Effector memory CD8-positive, alpha-beta T cell (primary cell): ENCODE results near the gene AP3M1.
A peak's percentile ranks its signal among the peaks of the same experiment; 100 is the strongest.
"Not testable (repeated sequence)": the region's sequence is repeated elsewhere in the genome, so short reads cannot be mapped to it uniquely, and the experiment has no call there.

Source experiments
- ATAC-seq: fragments of 150-1000 bp; cut with Tn5 transposase; replicated peaks from 2 replicates; pipeline ENCODE4 v1.10.0; 2021; ENCODE audit warnings: mild to moderate bottlenecking, moderate library complexity
- DNase-seq, 3 experiments: peaks; one replicate each; pipeline ENCODE4 v3.0.0; 2021
- H3K27ac Mint-ChIP-seq, 2 donors: one replicate each; pipeline ENCODE4 v1.8.0; 2022; ENCODE audit warnings: mild to moderate bottlenecking in 2 of 2, mixed read lengths in 2 of 2, moderate library complexity in 2 of 2
- H3K27me3 Mint-ChIP-seq, 2 donors: one replicate each; pipeline ENCODE4 v1.8.0; 2022; ENCODE audit warnings: mixed read lengths in 2 of 2
- H3K36me3 Mint-ChIP-seq: one replicate; pipeline ENCODE4 v1.8.0; 2022; ENCODE audit warnings: mild to moderate bottlenecking, moderate library complexity, mixed read lengths; ENCODE audit not compliant: insufficient read depth
- H3K4me1 Mint-ChIP-seq, 2 donors: one replicate each; pipeline ENCODE4 v1.8.0; 2022; ENCODE audit warnings: low read depth in 2 of 2, mixed read lengths in 2 of 2
- H3K4me3 Mint-ChIP-seq, 2 donors: one replicate each; pipeline ENCODE4 v1.8.0; 2022; ENCODE audit warnings: mild to moderate bottlenecking in 2 of 2, mixed read lengths in 2 of 2, moderate library complexity in 2 of 2
- H3K9me3 Mint-ChIP-seq, 2 donors: one replicate each; pipeline ENCODE4 v1.8.0; 2022; ENCODE audit warnings: mixed read lengths in 2 of 2

Gene AP3M1

DNA sequence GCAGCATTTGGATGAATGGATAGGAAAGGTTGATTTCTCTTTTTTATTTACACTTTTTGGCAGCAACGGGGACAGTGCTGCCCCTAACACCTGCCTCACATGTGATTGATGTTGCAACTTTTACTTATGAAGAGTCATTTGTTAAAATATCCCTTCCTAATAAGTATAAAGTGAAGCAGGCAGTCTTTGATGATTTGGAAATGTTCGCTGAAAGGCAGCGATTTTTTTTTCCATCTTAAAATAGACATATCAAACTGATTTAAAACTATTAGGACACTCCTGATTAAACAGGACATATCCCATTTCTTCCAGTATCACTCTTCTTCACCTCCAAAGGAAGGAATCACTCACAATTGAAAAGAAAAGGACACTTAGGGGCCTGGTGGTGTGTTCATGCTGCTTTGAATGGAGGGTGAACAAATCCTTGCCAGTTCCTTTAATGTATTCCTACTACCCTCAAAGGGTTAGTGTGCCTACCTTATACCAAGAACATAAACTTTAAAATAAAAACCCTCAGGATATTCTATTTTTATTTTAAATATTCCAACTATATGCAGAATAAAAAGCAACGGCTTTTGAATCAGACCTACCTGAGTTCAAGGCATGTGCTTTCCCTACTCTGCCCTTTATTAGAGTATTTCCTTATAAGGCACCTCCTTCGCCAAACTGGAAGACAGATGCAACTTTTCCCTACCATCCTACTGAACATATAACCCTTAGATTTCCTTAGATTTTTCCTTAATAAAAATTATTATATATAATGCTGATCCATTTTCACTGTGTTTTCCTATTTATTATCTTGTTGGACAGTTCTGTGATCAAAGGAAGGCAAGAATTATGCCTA lies 1.5 kb upstream of the AP3M1 start:
- Mint-ChIP-seq H3K36me3 (peaks cover 2% of the 10 kb centered on the region), H3K4me3 (no peak overlapping the region), H3K27ac (no peak overlapping the region)

DNA sequence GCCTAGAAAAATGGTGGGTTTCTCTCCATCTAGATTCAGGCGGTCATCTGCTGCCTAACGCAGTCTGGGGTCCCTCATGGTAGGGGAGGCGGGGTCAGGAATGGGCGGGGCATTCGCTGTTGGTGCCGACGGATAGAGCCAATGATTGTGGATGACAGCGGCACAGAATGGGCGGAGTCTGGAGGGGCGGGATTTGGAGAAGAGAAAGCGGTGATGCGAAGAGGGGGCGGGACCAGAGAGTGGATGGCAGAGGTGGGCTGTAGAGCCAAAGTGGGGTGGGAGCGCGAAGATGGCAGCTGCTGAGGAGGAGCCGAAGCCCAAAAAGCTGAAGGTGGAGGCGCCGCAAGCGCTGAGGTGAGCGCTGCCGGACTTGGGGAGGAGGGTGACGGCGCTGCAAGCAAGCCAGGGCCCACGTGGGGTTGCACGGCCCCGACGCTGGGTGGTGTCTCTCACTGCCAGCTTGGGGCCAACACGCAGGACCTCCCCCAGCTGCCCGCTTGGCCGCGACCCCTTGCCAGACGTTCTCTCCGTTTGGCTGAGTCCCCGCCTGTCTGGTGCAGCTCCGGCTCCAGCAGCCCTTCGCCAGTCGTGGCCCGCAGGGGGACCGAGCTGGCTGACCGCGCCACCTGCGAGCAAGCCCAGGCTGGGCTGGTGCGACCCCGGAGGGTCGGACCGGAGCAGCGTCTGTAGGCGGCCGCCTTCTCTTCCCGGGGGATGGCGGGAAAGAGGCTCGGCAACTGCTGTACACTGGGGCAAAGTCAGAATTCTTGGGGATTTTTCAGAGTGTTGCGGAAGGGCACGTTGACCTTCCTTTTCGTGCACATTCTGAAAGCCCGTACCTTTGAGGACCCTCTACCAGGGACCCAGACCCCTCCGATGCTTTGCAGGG lies 606 bp upstream of the AP3M1 start, which contains the start of gene ADK:
TSS of gene ADK (plus strand) at position 232 of the 889 bp plus-strand sequence. CDS start at position 290, 58 bp downstream.
- Mint-ChIP-seq H3K36me3 (peaks cover 6% of the 10 kb centered on the region), H3K27ac (no peak within 1 kb of the TSS), H3K4me1 (peaks cover 7 to 32% of the 10 kb centered on the region in 2 donors), H3K9me3 (no peaks in the 10 kb centered on the region), H3K27me3 (no peaks in the 10 kb centered on the region), H3K4me3 (no peak within 1 kb of the TSS)
- DNase-seq (peak; percentile 100), ATAC-seq (peak; percentile 87)

More for the DNA sequence above, 1.5 kb upstream of the AP3M1 start:
- Mint-ChIP-seq H3K27me3 (no peaks in the 10 kb centered on the region), H3K9me3 (no peaks in the 10 kb centered on the region), H3K4me1 (peaks cover 8 to 34% of the 10 kb centered on the region in 2 donors)
- DNase-seq (no peak), ATAC-seq (no peak)

DNA sequence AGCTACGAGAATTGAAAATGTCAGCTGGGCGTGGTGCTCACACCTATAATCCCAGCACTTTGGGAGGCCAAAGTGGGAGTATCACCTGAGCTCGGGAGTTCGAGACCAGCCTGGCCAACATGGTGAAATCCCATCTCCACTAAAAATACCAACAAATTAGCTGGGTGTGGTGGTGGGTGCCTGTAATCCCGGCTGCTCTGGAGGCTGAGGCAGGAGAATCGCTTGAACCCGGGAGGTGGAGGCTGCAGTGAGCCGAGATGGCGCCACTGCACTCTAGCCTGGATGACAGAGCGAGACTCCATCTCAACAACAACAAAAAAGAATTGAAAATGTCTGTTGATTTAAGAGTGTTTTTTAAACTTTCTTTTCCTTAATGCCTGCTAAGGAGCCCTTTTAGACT lies 3.6 kb downstream of the AP3M1 start:
- DNase-seq, H3K9me3 Mint-ChIP-seq, H3K27ac Mint-ChIP-seq, H3K4me3 Mint-ChIP-seq, H3K27me3 Mint-ChIP-seq, ATAC-seq: not testable (repeated sequence)
- peaks cover 10% of the 10 kb centered on the region for H3K36me3 Mint-ChIP-seq
- H3K4me1 Mint-ChIP-seq, result peaks cover 8 to 30% of the 10 kb centered on the region in 2 donors

DNA sequence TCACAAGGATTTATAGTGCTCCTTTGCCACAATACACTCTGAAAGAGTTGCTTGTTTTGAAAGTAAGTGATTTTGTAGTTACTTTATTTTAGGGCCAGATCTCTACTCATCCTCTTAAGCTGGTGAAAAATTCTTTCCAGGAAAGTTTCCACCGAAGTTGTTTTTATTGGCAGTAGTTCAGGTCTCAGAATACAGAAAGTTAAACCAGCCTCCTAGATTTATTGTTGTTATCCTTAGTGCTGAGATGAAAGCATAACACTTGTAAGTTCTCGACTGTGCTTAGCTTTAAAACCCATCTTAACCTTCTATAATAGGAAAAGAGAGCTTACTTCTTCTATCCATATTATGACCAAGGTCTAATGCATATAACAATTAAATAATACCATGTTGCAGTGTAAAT lies 5.5 kb downstream of the AP3M1 start:
- Mint-ChIP-seq H3K27ac (no peak overlapping the region), H3K4me3 (no peak overlapping the region), H3K27me3 (no peaks in the 10 kb centered on the region), H3K4me1 (peaks cover 8 to 30% of the 10 kb centered on the region in 2 donors), H3K36me3 (peaks cover 13% of the 10 kb centered on the region), H3K9me3 (no peaks in the 10 kb centered on the region)
- DNase-seq (no peak), ATAC-seq (no peak)

DNA sequence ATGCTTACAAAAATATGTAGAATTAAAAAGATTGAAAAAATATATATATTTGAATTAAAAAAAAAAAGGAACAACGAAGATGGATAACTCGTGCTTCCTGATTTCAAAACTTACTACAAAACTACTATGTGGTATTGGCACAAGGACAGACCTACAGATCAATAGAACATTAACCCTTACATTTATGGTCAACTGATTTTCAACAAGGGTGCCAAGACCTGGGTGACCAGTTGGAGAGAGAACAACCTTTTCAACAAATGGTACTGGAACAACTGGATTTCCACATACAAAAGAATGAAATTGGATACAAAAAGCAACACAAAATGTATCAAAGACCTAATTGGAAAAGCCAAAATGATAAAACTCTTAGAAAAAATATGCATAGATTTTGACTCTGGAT lies 10.1 kb downstream of the AP3M1 start:
- ATAC-seq (no peak), DNase-seq (no peak)
- Mint-ChIP-seq H3K4me1 (peaks cover 0 to 6% of the 10 kb centered on the region in 2 donors), H3K4me3 (no peak overlapping the region), H3K36me3 (peaks cover 39% of the 10 kb centered on the region), H3K27me3 (no peaks in the 10 kb centered on the region), H3K9me3 (no peaks in the 10 kb centered on the region), H3K27ac (no peak overlapping the region)

DNA sequence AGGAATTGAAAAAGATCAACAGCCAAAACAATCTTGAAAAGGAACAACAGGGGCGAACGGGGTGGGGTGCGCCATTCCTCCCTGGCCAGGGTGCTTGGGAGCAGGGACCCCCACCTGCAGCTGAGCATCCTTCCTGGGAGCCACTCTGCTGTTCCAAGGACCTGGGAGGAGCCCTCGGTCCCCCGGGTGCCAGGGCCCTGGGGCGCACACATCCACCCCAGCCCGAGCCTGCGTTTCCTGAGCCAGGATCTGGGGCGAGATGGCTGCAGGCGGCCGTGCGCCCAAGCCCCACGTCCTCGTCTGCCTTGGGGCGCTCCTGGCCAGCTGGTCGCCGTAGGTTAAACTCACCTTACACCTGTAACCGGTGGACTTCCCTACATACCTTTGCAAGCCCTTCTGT lies 10.6 kb downstream of the AP3M1 start:
- peaks cover 0 to 8% of the 10 kb centered on the region in 2 donors for H3K4me1 Mint-ChIP-seq
- peaks cover 45% of the 10 kb centered on the region for H3K36me3 Mint-ChIP-seq
- no peak overlapping the region for H3K27ac Mint-ChIP-seq
- H3K4me3 Mint-ChIP-seq, result no peak overlapping the region
- ATAC-seq (no peak), DNase-seq (no peak)
- H3K9me3 Mint-ChIP-seq, result no peaks in the 10 kb centered on the region
- H3K27me3 Mint-ChIP-seq, result no peaks in the 10 kb centered on the region

DNA sequence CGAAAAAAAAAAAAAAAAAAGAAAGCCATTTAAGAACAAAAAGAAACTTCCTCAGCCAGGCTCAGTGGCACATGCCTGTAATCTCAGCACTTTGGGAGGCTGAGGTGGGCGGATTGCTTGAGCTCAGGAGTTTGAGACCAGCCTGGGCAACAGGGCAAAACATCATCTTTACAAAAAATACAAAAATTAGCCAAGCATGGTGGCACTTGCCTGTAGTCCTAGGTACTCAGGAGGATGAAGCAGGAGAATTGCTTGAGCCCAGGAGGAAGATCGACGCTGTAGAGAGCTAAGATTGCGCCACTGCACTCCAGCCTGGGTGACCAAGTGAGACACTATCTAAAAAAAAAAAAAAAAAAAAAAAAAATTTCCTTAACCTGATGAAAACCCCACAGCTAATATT lies 12.0 kb downstream of the AP3M1 start:
- H3K27me3 Mint-ChIP-seq, DNase-seq, H3K27ac Mint-ChIP-seq, H3K9me3 Mint-ChIP-seq, H3K4me3 Mint-ChIP-seq, H3K4me1 Mint-ChIP-seq, ATAC-seq: not testable (repeated sequence)
- H3K36me3 Mint-ChIP-seq, result peaks cover 51% of the 10 kb centered on the region

DNA sequence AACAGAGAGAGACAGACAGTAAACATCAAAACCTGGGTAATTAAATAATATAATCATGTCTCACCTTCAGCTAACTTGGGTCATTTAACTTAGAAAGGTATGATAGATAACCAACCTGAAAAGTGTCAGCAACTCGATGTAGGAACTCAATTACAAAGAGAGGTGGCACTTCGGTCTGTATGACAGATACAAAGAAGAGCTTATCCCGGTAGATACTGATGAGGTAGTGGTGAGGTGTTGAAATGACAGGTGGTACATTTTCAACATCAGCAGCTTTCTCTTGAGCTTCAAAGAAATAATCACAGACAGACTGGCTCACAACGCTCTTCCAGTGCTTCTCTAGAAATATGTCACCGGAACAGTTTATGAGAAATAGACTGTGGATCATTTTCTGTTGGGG lies 12.6 kb downstream of the AP3M1 start:
- Mint-ChIP-seq H3K9me3 (no peaks in the 10 kb centered on the region), H3K27ac (no peak overlapping the region), H3K4me3 (no peak overlapping the region), H3K36me3 (peaks cover 57% of the 10 kb centered on the region), H3K4me1 (peaks cover 0 to 8% of the 10 kb centered on the region in 2 donors), H3K27me3 (no peaks in the 10 kb centered on the region)
- no peak for DNase-seq
- no peak for ATAC-seq

DNA sequence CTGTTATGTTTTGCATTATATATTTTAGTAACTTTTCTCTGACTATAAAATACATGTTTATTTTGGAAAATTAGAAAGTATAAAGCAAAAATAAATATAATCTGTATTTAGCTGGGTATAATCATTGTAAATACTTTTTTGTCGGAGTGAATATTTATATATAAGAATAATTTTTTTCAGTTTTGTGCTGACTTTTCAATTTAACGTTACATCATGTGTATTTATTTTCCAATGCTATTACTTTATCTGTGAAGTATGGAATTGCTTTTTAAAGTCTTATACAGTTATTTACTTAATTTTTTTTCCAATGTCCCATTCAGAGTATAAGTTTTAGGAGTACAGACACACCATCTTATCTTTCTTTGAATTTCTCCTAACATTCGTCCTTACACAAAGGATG lies 15.2 kb downstream of the AP3M1 start:
- Mint-ChIP-seq H3K27ac (peak overlapping the region in 1 of 2 donors; percentile 62), H3K9me3 (no peaks in the 10 kb centered on the region), H3K4me3 (no peak overlapping the region), H3K36me3 (peaks cover 80% of the 10 kb centered on the region), H3K27me3 (no peaks in the 10 kb centered on the region), H3K4me1 (peaks cover 0 to 3% of the 10 kb centered on the region in 2 donors)
- no peak for ATAC-seq
- no peak for DNase-seq

DNA sequence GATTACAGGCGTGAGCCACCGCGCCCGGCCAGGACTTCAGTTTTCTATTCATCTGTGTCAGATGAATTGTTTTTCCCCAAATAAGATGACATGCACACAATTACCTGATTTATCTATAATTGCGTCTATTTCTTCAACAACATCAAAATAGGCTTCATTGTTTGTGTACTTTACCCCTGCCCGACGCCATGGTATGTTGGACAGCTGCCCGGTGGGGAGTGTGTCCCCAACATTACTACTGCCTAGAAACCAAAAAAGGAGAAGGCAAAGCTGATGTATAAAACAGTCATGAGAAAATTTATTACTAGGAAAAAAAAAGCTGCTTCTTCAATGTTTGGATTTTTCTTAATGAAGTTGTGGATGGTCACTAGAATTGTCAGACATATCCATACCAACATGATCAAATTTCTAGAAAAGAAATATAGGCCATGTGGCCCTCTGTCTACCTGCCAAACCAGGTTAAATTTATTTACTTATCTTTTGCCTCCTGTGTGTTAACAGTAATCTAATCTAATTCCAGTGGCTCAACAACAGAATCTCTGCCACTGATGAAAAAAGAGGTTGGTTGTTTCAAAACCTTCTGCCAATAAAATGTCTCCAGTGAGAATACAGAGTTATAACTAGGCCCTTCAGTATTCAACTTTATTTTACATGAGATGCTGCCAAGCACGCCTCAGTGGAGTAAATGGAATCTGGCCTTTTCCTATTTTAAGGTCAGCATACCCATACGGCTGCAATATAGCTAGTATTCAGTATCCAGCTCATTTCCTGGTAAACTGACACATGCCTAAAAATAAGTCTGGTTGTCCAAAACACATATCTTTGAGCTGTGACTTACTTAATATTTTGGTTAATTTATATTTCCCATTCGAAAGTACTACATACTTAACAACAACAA lies 16.5 kb downstream of the AP3M1 start:
- ATAC-seq (no peak), DNase-seq (no peak)
- Mint-ChIP-seq H3K4me1 (peaks cover 0 to 3% of the 10 kb centered on the region in 2 donors), H3K36me3 (peaks cover 86% of the 10 kb centered on the region), H3K27me3 (no peaks in the 10 kb centered on the region), H3K27ac (peak overlapping the region in 1 of 2 donors; percentile 12), H3K4me3 (no peak overlapping the region), H3K9me3 (no peaks in the 10 kb centered on the region)

DNA sequence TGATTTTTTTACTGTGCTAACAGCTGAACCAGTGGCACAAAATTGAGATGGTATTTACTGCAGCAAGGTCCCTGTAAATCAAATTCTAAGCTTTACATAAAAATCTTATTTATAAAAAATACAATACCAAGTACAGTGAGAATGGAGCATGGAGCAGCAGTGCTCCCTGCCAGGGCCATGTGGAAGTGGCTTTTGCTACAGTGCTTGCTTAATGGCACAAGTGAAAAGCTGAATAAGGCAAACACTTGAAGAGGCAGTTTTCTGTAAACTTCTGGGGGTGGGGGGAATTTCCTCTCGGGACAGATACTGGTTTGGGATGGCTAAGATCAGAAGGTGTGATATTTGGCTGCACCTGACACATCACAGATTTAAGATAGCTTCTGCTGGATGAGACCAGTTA lies 27.5 kb downstream of the AP3M1 start:
- DNase-seq, result no peak
- no peak for ATAC-seq
- H3K4me3 Mint-ChIP-seq, result no peak overlapping the region
- no peak overlapping the region for H3K27ac Mint-ChIP-seq
- H3K27me3 Mint-ChIP-seq, result no peaks in the 10 kb centered on the region
- peaks cover 77% of the 10 kb centered on the region for H3K36me3 Mint-ChIP-seq
- no peaks in the 10 kb centered on the region for H3K9me3 Mint-ChIP-seq
- H3K4me1 Mint-ChIP-seq, result peaks cover 5 to 6% of the 10 kb centered on the region in 2 donors

DNA sequence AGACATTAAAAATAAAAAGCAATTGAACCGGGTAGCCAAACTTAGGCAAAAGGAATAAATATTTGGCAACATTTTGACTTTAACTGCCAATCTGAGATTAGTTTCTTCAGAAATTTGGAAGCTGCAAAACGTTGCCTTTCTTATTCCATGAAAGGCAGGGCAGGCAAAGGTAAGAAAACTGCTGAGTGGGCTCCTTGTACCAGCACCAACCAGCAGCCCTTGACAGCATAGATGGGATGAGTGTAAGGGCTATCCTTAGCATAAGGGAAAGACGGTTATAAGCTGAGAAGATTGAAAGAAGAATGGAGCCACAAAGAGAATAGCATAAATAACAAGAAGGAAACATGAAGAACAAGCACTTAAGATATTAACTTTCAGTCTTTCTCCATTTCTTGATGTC lies 28.6 kb downstream of the AP3M1 start:
- no peak overlapping the region for H3K4me3 Mint-ChIP-seq
- H3K4me1 Mint-ChIP-seq, result peaks cover 5 to 6% of the 10 kb centered on the region in 2 donors
- no peaks in the 10 kb centered on the region for H3K9me3 Mint-ChIP-seq
- ATAC-seq (no peak), DNase-seq (no peak)
- peaks cover 76% of the 10 kb centered on the region for H3K36me3 Mint-ChIP-seq
- H3K27me3 Mint-ChIP-seq, result no peaks in the 10 kb centered on the region
- peak overlapping the region in 1 of 2 donors; percentile 81 for H3K27ac Mint-ChIP-seq

DNA sequence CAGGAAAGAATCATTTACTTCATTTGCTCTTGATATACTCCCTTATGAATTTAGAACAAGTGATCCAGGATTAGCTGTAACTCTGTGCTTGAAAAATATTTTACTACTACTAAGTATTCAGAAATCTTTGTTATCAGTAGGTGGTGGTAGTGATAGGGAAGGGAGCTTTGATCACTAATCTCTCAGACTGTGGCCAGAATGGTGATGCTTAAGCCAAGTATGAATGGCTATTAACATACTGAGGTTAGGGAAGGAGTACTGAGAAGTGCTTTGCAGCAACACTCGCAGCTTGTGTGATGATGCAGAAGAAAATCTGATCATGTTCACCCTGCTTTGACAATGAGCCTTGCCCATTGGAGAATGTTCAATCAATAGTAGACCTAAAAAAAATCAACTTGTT lies 29.3 kb downstream of the AP3M1 start:
- ATAC-seq (no peak), DNase-seq (no peak)
- H3K9me3 Mint-ChIP-seq, result no peaks in the 10 kb centered on the region
- peaks cover 5 to 6% of the 10 kb centered on the region in 2 donors for H3K4me1 Mint-ChIP-seq
- peak overlapping the region; percentile 49 to 81 for H3K27ac Mint-ChIP-seq
- H3K4me3 Mint-ChIP-seq, result no peak overlapping the region
- peaks cover 80% of the 10 kb centered on the region for H3K36me3 Mint-ChIP-seq
- H3K27me3 Mint-ChIP-seq, result no peaks in the 10 kb centered on the region
